Spinal cord (tissue), 10 donors: ENCODE data around the gene LONRF3. TPM values are rescaled to one million over a fixed set of nuclear protein-coding genes. Genes with fewer than 3 reads are reported as not detected.

Source experiments
- DNase-seq, 6 donors: peaks; one replicate each; pipeline versions ENCODE4 v3.0.0 to v3.0.0-alpha.2; 2013 to 2015; ENCODE audit warnings: low spot score in 6 of 6, low read depth in 4 of 6
- H3K27ac ChIP-seq: one replicate; pipeline ENCODE4 v1.5.1; 2013; ENCODE audit warnings: low read depth, low read length, control low read depth
- H3K27me3 ChIP-seq: one replicate; pipeline ENCODE4 v1.6.1; 2013; ENCODE audit warnings: low read length; ENCODE audit not compliant: control insufficient read depth, insufficient read depth
- H3K36me3 ChIP-seq: one replicate; pipeline ENCODE4 v1.6.1; 2013; ENCODE audit warnings: low read length; ENCODE audit not compliant: control insufficient read depth, insufficient read depth
- H3K4me1 ChIP-seq: one replicate; pipeline ENCODE4 v1.6.1; 2013; ENCODE audit warnings: low read length; ENCODE audit not compliant: control insufficient read depth, insufficient read depth
- H3K4me3 ChIP-seq: one replicate; pipeline ENCODE4 v1.5.1; 2013; ENCODE audit warnings: low read depth, low read length, control low read depth
- H3K9me3 ChIP-seq: one replicate; pipeline ENCODE4 v1.6.1; 2013; ENCODE audit warnings: low read length; ENCODE audit not compliant: control insufficient read depth, insufficient read depth
- WGBS: methylation state at CpG from one replicate; pipeline ENCODE4 v1.1.5; 2013; ENCODE audit warnings: missing lambda C conversion rate; ENCODE audit not compliant: insufficient coverage; 5-methylcytosine and 5-hydroxymethylcytosine counted together
- long read RNA-seq, 4 donors: transcript quantifications; one replicate each; lab custom pipeline, GENCODE V29; 2026
- polyA plus RNA-seq, 2 donors: library from polyadenylated mRNA; unstranded; fragments of 120-200 nt; gene quantifications; one replicate each; pipeline ENCODE4 v1.2.1, GENCODE V29; 2013; ENCODE audit not compliant: insufficient read length in 2 of 2
- total RNA-seq, 2 donors: library from RNA; depleted of rRNA in 1 of 2; stranded (reverse); fragments of 120-200 nt in 1 of 2; fragments of >200 nt in 1 of 2; gene quantifications; one replicate each; pipeline versions ENCODE4 v1.2.3 to v1.2.4, GENCODE V29; 2013 to 2014
- donor health status: healthy.

LONRF3 gene
- total RNA-seq: 1 to 10 TPM; 5.4 to 8.8 TPM
- polyA plus RNA-seq: 1 to 10 TPM; 2.3 to 2.9 TPM
- long read RNA-seq, donor 1: 0 reads
- long read RNA-seq, donor 2: 0 reads
- long read RNA-seq, donor 3: 0 reads
- long read RNA-seq, donor 4: 0 reads

DNA sequence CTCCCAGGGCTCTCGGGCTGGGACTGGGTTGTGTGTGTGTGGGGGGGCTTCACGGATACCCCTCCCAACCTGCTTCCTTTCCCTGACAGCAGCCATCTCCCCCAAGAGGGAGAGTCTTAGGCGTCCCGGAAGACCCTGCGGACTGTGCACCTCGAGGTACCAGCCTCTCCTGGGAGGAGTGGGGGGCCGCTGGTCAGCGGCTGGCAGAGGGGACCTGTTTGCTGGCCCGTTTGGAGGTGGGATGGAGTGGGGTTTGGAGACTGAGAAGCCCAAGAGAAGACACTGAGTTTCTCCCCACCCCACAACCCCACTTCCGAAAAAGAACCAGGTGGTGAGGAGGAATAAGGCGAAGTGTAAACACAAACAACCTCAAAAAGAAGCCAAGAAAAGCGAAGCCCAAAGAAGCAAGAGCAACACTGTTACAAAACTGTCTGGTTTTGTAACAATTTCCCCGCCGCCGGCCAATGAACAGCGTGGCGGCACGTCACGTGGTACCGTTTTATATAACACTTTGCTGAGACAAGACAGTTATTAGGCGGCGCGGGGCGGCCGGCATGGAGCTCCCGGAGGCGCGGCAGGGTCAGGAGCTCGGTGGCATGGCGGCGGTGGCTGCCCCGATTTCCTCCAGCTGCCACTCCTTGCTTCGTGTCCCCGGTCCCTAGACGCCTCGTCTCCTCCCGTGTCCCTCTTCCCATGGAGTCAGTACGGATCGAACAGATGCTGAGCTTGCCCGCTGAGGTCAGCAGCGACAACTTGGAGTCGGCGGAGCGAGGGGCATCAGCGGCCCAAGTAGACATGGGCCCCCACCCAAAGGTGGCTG is at the start of gene LONRF3:
TSS of gene LONRF3 (plus strand) at position 531 of the 820 bp plus-strand sequence. CDS start at position 694, 163 bp downstream.
- Histone ChIP-seq H3K4me1 (peaks cover 34% of the 10 kb centered on the region), H3K4me3 (peak within 1 kb of the TSS; percentile 36), H3K9me3 (no peaks in the 10 kb centered on the region), H3K27me3 (peaks cover 43% of the 10 kb centered on the region), H3K27ac (no peak within 1 kb of the TSS), H3K36me3 (no peaks in the 10 kb centered on the region)
- WGBS: 36% methylated on average over 34 of the region's 45 CpGs
- peak in 2 of 6 donors; percentile 59 to 70 for DNase-seq

DNA sequence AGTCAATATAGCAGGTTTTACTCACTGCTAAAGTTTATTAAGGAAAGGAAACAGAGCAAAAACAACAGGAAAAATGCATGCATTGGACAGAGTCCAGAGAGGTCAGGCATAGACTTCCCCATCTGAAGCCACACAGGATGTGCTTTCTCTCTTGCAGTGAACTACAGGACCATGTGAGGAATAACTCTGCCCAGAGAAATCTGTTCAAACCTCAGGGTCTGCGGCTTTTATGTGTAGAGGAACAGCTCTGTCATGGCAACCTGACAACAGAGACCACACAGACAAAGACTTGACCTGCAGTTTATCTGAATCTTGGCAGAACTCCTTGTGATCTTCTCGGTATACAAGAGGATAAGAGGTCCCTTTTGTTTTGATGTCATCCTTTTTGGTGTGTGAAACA is 46.3 kb upstream of the LONRF3 start:
- H3K4me1 ChIP-seq: no peaks in the 10 kb centered on the region
- no peaks in the 10 kb centered on the region for H3K9me3 ChIP-seq
- H3K36me3 ChIP-seq: no peaks in the 10 kb centered on the region
- no peak overlapping the region for H3K4me3 ChIP-seq
- DNase-seq: peak in 3 of 6 donors; percentile 4 to 28 (median 15)
- H3K27me3 ChIP-seq: no peaks in the 10 kb centered on the region
- 71% methylated on average over 1 of the region's 2 CpGs for WGBS
- no peak overlapping the region for H3K27ac ChIP-seq

GRCh38 chrX:118935352-118935751 is 39.1 kb upstream of the LONRF3 start:
- Histone ChIP-seq H3K9me3 (no peaks in the 10 kb centered on the region), H3K4me1 (no peaks in the 10 kb centered on the region), H3K4me3 (no peak overlapping the region), H3K27me3 (no peaks in the 10 kb centered on the region), H3K27ac (no peak overlapping the region), H3K36me3 (no peaks in the 10 kb centered on the region)
- no peak for DNase-seq
- WGBS: 80% methylated on average over 1 of the region's 1 CpG

DNA sequence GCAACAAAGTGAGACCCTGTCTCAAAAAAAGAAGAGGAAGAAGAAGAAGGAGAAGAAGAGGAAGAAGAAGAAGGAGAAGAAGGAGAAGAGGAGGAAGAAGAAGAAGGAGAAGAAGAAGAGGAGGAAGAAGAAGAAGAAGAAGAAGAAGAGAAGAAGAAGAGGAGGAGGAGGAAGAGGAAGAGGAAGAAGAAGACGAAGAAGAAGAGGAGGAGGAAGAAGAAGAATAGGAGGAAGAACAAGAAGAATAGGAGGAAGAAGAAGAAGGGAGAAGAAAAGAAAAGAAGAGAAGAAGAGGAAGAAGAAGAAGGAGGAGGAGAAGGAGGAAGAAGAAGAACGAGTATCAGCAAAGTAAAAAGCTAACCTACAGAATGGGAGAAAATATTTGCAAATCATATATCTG is 33.3 kb upstream of the LONRF3 start:
- DNase-seq: no peak
- Histone ChIP-seq H3K9me3 (no peaks in the 10 kb centered on the region), H3K4me1 (no peaks in the 10 kb centered on the region), H3K4me3 (no peak overlapping the region), H3K36me3 (no peaks in the 10 kb centered on the region), H3K27ac (no peak overlapping the region), H3K27me3 (no peaks in the 10 kb centered on the region)
- WGBS: 29% methylated on average over 1 of the region's 2 CpGs

DNA sequence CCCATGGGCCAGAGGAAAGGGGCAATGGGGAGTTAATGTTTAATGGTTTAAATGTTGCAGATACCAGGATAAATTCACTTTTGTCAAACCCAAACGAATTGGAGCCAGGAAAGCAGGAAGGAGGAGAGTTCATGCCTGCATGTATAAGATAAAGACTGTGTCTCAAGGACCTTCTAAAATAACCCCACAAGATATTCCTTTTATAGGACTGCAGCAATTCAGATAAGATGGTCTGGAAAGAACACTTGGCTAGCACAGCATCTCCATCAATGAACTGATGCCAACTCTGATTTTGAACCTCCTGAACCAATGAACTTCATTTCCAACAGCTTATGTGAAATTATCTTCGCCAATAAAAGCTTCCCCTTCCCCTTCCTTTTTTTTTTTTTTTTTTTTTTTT is 31.3 kb upstream of the LONRF3 start:
- Histone ChIP-seq H3K9me3 (no peaks in the 10 kb centered on the region), H3K27ac (no peak overlapping the region), H3K4me3 (no peak overlapping the region), H3K27me3 (no peaks in the 10 kb centered on the region), H3K4me1 (no peaks in the 10 kb centered on the region), H3K36me3 (no peaks in the 10 kb centered on the region)
- DNase-seq: no peak
- no CpG with 5 or more reads among the region's 2 CpGs for WGBS

DNA sequence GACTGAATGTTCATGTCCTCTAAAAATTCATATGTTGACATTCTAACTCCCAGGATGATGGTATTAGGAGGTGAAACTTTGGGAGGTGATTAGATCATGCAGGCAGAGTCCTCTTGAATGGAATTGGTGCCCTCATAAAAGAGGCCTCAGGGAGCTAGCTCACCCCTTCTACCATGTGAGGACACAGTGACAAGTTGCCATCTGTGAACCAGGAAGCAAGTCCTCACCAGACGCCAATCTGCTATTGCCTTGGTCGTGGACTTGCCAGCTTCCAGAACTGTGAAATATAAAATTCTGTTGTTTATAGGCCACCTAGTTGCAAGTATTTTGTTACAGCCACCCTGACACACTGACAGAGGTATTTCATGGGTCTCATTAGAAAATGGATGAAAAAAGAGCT is 28.5 kb upstream of the LONRF3 start:
- H3K27ac ChIP-seq: no peak overlapping the region
- no peaks in the 10 kb centered on the region for H3K36me3 ChIP-seq
- H3K9me3 ChIP-seq: no peaks in the 10 kb centered on the region
- H3K27me3 ChIP-seq: no peaks in the 10 kb centered on the region
- H3K4me3 ChIP-seq: no peak overlapping the region
- H3K4me1 ChIP-seq: no peaks in the 10 kb centered on the region
- WGBS: 67% methylated on average over 1 of the region's 2 CpGs
- DNase-seq: no peak

- H3K27me3 ChIP-seq: no peaks in the 10 kb centered on the region
- no peak for DNase-seq
- WGBS: no CpG with 5 or more reads among the region's 1 CpG
- no peak overlapping the region for H3K27ac ChIP-seq
- H3K4me3 ChIP-seq: no peak overlapping the region
- H3K36me3 ChIP-seq: no peaks in the 10 kb centered on the region
- no peaks in the 10 kb centered on the region for H3K4me1 ChIP-seq
- no peaks in the 10 kb centered on the region for H3K9me3 ChIP-seq
These were observed 26.1 kb upstream of the LONRF3 start for GRCh38 chrX:118948270-118948669.

DNA sequence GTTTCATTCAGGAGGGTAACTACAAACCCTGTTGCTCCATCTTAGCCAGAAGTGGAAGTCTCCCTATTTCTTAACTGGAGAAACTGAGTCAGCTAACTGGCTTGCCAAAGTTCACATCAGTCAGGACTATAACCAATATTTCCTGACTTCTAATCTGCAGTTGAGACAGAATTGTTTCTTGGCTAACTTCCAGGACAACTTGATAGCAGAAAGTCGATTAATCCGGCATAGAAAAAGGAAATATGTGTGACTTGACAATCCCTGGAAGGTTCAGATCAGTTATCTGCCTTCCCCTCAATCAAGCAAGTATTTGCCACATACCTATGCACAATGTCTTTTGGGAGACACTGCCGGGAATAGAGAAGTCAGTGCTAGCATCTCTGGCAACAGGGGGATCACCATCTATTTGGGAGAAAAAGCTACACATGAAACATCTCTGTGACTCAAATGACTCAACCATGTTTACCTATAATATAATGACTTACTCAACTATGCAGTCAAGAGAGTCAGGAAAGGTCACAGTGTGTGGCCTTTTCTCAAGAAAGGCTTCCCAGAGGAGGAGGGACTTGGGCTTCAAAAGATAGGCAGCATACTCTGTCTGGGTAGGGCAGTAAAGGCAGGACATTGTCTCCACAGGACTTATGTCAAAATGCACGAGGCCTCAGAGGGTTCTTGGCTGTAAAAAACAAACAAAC is 12.4 kb upstream of the LONRF3 start:
- Histone ChIP-seq H3K27ac (no peak overlapping the region), H3K4me1 (no peaks in the 10 kb centered on the region), H3K36me3 (no peaks in the 10 kb centered on the region), H3K27me3 (peaks cover 3% of the 10 kb centered on the region), H3K9me3 (no peaks in the 10 kb centered on the region), H3K4me3 (no peak overlapping the region)
- DNase-seq: no peak
- WGBS: 75% methylated on average over 2 of the region's 4 CpGs

DNA sequence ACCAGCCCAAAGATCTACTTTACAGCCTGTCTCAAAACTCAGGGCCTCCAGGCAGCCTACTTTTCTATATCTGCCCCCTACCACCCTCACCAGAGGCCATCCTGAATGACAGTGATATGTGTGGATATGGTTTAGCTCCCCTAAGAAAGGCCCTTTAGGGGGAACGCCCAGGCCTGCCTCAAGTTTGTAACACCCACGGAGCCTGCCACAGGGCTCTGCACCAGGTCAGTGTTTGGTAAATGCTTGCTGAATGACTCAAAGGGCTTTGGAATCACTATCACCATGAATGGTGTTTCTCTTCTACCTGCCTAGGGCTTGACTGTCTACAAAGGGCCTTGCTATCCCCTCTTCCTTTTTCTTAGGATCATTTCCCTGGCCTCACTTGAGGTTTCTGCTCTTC is 11.3 kb upstream of the LONRF3 start:
- no peak for DNase-seq
- WGBS: 80% methylated on average over 1 of the region's 2 CpGs
- no peaks in the 10 kb centered on the region for H3K36me3 ChIP-seq

More for the DNA sequence above, 11.3 kb upstream of the LONRF3 start:
- Histone ChIP-seq H3K4me1 (no peaks in the 10 kb centered on the region), H3K4me3 (no peak overlapping the region), H3K27ac (no peak overlapping the region), H3K9me3 (no peaks in the 10 kb centered on the region), H3K27me3 (peaks cover 3% of the 10 kb centered on the region)
